ENCODE measurements around the gene REX1BD. TPM values are rescaled to one million over a fixed set of nuclear protein-coding genes. Genes with fewer than 3 reads are reported as not detected.
"Not testable (repeated sequence)": the region's sequence is repeated elsewhere in the genome, so short reads cannot be mapped to it uniquely, and the experiment has no call there.

Gene REX1BD
- 62.5 and 89.3 TPM in 2 replicates for total RNA-seq (2014; rRNA removed; shearing (Covaris generic))

DNA sequence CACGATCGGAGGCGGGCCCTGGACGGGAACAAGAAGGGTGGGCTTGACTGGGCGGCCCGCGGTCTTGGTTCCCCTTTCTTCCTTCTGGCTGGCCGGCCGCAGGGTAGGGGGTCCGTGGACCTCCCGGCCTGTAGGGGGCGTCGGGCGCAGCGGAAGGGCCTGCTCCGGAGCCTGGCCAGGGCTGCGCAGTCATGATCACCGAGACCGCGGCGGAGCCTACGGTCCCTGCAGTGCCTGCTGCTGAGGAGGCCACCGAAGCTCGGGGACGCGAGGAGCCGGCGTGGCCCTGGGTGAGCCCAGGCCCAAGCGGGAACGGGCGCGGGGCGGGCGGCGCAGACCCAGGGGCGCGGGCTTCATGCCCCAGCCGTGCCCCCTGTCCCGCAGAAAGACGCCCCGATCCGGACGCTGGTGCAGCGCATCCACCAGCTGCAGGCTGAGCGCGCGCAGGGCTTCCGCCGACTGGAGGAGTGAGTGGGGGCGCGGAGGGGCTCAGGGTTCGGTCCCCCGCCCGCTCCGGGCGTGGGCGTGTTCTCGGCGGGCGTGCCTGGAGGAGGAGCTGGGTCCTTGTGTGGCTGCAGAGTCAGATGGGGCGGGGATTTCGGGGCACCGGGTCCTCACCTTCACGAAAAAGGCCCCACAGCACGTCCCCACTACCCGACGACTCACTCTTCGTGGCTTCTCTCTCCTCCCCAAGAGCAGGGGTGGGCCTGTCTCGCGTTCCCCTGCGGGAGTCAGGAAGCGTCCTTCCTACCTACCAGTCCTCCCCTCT, at the start of gene REX1BD:
TSS of gene REX1BD (plus strand) at position 188 of the 769 bp plus-strand sequence. CDS start at position 192, 4 bp downstream.
- DNase-seq (ENCODE audit: low read depth): peak; percentile 67

DNA sequence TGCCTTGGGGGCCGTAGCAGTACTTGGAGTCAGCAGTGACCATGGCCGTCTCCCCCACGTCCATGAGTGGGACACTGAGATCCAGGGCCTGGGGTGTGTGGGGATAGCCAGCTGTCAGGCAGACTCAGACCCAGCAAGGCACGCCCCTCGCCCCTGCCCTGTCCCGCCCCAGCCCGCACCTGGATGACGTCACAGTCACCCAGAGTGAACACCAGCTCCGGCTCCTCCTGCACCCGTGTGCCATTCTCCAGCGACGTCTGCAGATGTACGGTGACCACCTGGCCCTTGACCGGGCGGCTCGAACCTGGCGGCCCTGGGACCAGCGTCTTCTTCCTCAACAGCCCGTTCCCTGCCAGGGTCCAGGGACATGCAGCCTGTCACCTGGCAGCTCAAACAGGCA, 49.2 kb upstream of the REX1BD start:
- DNase-seq (ENCODE audit: low read depth): no peak

DNA sequence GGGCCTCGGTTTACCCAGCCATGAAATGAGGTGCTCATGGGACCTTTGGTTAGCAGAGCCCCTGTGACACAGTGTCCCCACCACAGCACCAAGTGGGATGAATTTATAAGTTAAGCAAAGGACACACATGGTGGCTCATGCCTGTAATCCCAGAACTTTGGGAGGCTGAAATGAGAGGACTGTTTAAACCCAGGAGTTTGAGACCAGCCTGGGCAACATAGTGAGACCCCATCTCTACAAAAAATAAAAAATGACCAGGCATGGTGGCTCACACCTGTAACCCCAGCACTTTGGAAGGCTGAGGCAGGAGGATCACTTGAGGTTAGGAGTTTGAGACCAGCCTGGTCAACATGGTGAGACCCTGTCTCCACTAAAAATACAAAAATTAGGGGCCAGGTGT, 48.4 kb upstream of the REX1BD start:
- DNase-seq (ENCODE audit: low read depth): not testable (repeated sequence)

DNA sequence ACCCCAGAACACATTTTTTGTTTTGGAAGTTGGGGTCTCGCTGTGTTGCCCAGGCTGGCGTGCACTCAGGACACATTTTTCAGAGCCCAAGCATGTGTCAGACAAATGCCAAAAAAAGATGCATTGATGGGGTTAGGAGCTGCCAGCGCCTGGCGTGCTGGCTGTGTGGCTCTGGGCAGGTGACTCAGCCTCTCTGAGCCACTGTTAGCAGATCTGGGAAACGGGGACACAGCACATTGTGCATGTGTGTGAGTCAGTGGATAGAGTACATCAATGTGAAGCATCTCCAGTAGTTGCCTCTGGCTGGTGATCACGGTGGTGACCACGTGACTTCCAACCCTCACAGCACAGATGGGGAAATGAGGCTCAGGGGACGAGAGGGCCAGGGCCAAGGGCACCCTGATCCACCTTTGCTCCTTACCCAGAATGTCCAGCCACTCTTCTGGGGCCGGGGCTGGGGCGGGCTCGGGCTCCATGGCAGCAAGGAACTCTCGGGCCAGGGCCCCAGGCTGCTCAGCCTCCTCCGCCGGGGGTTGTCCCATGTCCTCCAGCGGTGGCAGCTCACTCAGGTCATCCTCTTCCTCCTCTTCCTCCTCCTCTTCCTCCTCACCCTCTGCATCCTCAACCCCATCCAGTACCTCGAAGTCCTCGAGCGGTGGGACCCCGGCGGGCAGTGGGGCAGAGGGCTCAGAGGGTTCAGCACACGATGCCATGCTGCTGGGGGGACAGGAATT, 47.2 kb upstream of the REX1BD start:
- DNase-seq (ENCODE audit: low read depth): no peak

DNA sequence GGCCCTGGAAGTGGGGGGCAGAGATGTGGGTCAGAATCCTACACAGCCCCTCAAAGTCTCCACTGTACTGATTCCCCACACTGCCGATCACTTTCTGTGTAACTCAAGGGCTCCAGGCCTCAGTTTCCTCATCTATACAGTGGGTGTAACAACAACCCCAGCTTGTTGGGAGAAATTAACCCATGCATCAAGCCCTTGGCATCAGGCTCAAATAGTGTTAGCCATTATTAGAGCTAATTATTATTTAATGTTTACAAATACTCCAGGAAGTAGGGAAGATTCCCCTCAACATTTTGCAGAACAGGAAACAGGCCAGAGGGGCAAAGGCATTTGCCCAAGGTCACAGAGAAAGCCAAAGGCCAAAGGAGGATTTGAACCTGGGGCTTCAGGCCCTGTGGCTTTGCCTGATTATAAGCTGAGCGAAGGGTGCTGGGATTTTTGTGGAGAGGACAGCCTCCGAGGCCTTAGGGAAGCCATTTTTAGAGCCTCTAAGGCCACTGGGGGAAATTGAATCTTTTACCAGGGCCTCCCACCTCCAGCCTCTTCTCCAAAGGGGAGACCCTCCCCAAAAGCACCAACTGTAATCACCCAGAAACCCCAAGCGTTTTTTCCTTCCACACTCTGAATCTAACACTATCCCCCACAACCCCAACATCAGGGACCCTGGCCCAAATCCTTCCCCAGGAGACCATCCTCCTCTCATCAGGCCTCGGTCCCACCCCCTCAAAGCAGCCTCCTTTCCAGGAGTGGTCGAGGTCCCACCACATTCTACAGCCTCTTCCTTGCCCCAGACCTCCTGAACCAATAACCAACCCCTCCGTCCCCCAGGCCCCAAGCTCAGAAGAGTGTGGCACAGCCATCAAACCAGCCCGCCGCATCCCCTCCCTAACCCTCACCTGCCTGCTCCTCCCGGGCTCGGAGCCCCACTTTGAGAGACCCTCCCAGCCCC, 46.3 kb upstream of the REX1BD start:
- no peak for DNase-seq (ENCODE audit: low read depth)

DNA sequence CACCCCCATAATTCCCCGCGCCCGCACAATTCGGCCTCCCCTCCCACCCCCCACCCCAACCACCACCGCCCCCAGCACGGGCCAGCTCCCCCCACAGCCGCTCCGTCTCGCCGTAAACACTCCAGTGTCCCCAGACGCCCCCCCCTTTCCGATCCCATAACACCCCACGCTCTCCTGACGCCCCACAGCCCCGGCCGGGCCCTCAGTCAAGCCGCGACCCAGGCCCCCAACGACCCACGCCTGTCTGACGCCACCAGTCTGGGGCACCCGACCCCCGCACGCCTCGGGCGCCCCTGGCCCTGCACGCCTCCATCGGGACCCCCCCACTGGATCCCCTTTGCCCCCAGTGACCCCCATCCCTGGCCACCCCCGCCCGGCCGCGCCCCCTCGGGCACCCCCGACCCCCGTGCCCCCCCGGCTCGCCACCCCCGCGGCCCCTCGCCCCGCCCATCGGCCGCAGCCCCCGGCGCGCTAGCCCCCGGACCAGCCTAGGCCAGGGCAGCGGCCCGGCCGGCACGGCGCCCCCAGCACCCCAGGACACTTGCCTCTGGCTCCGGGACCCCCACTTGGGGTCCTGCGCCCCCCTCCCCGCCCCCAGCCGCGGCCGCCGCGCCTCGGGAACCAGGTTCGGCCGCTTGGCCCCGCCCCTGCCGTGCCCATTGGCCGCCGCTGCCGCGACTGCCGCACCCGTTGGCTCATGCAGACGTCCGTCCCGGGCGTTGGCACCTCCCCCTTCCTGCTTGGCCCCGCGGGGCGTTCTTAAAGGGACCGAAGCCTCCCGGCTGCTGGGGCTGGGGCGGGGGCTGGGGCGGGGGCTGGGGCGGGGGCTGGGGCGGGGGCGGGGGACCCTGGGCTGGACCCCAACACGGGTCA, 45.4 kb upstream of the REX1BD start, which contains the start of gene FKBP8:
TSS of gene FKBP8 (minus strand) at position 633 of the 873 bp plus-strand sequence. CDS start 1,603 bp downstream, outside the sequence.
- DNase-seq (ENCODE audit: low read depth): peak; percentile 79

DNA sequence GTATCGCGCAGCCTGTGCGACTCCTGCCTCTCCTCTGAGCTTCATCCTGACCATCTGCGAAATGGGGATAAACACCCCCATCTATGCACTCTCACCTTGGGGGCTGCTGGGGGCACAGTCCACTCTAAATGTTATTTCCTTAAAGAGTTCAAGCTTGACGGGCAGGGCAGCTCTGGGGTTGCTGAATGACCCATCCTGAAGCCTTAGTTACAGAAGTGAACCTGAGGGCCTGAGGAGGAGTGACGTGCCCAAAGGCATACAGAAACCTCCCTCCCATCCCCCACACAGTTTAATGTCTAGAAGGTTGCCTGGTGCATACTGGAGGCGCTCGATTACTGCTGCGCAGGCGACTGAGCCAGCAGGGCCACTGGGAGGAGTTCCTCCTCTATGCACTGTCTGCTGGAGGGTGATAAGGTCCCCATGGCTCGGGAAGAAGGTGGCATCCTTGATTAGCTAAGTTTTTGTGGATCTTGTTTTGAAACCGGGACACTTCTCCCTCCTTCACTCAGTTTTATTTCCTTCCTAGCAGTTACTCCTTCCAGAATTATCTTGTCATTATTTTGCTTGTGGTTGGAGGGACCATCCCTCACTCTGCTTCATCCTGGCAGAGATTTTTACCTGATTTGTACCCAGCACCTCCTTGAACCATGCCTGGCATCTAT, 44.7 kb upstream of the REX1BD start:
- DNase-seq (ENCODE audit: low read depth): peak; percentile 73

DNA sequence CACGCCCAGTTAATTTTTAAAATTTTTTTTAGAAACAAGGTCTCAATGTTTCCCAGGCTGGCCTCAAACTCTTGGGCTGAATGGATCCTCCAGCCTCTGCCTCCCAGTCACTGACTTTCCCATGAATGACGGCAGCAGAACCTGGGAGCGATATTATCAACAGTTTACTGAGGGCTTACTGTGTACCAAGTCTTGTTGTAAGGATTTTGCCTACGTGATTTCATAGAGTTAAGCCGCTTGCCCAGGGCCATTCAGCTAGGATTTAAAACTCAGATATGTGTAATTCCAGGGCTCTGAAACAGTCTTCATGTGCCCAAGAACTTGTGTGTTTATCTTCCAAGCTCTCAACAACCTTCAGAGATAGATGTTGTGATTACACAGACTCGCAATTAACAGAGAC, 37.0 kb upstream of the REX1BD start:
- no peak for DNase-seq (ENCODE audit: low read depth)

DNA sequence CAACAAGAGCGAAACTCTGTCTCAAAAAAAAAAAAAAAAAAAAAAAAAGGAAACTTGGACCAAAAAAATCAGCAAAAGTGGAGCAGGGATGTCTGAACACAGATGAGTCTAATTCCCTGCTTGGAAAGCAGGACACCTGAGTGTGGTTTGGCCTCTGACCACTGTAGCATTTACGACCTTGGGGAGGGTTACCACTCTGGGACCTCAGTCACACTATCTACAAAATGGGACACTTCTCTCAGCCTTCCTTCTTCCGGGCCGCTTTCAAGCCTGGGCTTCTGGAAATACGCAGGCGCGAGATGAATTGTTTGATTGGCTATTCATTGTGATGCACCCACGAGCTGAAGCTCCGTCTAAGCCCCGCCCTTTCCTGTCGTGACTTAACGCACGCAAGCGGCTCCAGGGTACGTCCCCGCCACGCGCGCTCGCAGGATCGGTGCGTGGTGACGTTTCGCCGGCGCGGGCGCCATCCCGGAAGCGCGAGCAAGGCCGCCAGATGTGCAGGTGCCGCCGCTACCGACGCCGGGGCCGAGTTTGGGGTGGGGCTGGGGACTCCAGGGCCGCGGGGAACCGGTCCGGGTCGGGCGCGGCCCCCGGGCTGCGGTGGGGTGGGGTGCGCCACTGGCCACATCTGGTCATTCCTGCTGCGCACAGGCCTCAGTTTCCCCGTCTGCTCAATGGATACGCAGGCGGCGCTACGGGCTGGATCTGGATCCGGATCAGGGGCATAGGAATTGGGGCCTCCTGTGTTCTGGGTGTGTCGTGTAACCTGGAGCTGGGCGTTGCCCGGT, 31.0 kb upstream of the REX1BD start, which contains the start of gene KXD1:
TSS of gene KXD1 (plus strand) at position 460 of the 791 bp plus-strand sequence. CDS start 4,187 bp downstream, outside the sequence.
- peak; percentile 99 for DNase-seq (ENCODE audit: low read depth)

DNA sequence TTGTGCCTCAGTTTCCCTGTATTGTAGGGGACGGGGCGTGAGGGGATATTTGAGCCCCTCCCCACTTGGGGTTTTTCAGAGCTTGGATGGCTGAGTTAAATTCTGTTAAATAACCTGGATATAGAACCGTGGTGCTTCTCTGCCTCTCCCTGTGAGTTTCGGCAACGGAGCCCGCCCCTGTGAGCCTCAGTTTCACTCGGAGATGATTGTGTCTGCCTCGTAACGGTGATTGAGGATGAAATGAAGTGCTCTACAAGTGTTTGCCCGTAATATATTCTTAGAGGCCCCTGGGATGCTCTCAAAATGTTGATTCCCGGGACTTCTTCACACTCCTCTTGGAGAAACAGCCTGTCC, 30.4 kb upstream of the REX1BD start:
- DNase-seq (ENCODE audit: low read depth): no peak

DNA sequence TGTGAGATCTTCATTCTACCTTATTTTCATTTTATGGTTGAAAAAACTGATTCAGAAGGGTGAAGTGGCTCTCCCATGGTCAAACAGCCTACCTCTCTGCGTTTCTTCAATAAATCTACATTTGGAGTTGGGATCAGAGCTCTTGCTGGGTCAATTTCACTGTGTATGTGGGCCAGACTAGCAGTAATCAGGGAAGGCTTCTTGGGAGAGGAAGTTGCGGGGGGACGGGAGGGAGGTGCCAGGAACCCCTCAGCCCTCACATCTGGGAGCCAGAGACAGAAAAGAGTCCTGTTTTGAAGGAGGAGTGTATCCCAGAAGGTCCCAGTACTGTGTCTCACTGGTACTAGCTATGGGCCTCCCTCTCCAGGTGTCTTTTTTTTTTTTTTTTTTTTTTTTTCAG, 30.0 kb upstream of the REX1BD start:
- DNase-seq (ENCODE audit: low read depth): no peak

DNA sequence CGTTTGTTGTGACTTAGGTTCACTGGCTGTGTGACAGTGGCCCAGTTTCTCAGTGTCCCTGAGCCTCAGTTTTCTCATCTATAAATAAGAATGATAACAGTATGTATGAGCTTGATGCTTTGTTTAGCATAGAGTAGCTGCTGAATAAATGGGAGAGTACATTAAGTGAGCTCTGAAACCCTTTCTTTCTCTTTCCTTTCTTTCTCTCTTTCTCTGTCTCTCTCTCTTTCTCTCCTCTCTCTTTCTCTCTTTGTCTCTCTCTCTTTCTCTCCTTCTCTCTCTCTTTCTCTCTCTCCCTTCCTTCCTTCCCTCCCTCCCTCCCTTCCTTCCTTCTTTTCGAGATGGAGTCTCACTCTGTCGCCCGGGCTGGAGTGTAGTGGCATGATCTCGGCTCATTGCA, 28.9 kb upstream of the REX1BD start:
- no peak for DNase-seq (ENCODE audit: low read depth)

DNA sequence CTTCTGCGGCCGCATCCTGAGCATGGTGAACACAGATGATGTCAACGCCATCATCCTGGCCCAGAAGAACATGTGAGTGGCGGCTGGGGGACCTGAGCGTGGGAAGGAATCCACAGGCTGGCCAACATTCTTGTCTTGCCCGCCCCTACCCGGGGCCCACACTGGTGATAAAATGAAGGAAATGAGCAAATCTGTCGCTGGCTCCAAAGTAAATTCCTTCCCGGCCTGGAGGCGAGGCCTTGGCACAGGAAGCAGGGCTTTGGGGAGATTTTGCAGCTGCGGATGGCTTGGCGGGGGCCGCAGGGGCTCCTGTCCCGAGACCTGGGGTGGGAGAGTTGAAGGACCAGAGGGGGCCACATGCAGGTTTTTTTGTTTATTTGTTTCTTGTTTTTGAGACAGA, 26.5 kb upstream of the REX1BD start:
- no peak for DNase-seq (ENCODE audit: low read depth)

DNA sequence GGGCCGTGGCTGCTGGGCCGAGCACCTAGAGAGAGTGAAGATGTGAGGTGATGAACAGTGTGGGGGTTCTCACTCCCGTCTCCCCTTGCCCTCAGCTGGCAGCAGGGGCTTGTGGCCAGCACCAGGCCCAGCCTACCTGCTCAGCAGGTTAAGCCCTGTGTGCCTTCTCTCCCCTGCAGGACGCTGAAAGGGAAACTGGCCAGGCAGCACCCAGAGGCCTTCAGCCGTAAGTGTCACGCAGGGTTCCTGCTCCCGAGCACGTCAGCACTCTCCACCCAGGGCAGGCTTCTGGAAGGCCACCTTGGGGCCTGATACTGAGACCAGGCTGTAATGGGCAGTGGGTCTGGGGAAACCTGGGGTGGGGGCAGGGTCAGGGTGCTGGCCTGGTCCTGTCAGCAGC, 21.6 kb upstream of the REX1BD start:
- no peak for DNase-seq (ENCODE audit: low read depth)

DNA sequence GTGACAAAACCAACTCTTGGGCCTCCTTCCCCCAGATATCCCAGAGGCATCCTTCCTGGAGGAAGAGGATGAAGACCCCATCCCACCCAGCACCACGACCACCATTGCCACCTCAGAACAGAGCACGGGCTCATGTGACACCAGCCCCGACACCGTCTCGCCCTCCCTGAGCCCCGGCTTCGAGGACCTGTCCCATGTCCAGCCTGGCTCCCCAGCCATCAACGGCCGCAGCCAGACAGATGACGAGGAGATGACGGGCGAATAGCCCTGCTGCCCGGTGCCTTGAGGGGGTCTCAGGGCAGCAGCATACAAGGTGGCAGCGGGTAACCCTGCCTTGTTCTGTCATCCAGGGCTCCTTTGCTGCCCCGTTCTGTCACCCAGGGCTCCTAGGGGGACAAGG, 20.2 kb upstream of the REX1BD start:
- no peak for DNase-seq (ENCODE audit: low read depth)

DNA sequence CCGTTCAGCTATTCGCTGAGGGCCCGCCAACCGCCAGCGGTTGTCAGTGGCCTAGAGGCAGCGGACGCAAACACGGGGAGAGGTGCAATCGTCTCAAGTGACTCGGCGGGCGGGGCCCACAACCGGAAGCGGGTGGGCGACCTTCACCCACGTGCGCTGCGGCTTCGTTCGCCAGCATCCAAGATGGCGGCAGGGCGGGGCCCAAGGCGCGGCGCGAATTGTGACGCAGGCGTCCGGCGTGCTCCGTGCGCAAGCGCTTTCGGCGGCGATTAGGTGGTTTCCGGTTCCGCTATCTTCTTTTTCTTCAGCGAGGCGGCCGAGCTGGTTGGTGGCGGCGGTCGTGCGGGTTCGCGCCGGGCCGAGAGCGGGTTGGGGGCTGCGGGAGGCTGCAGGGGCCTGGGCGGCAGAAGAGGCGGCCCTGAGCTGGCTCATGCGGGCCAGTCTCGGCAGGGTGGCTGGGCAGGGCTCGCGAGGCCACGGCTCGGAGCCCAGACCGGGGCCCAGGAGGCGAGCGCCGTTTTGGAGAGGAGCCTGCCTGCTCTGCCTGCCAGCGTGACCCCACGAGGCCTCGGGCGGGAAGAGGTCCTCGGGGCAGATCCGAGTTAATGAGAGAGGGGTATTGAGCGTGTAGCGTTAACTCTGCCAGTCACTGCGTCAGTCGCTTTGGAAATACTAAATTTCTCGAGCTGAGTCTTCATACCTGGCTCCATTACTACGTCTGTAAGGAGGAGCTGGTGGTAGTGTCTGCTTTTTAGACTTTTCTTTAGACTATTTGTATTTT, 16.8 kb upstream of the REX1BD start, which contains the start of gene UBA52:
TSS of gene UBA52 (plus strand) at position 294 of the 781 bp plus-strand sequence. CDS start 1,444 bp downstream, outside the sequence.
- DNase-seq (ENCODE audit: low read depth): peak; percentile 97

DNA sequence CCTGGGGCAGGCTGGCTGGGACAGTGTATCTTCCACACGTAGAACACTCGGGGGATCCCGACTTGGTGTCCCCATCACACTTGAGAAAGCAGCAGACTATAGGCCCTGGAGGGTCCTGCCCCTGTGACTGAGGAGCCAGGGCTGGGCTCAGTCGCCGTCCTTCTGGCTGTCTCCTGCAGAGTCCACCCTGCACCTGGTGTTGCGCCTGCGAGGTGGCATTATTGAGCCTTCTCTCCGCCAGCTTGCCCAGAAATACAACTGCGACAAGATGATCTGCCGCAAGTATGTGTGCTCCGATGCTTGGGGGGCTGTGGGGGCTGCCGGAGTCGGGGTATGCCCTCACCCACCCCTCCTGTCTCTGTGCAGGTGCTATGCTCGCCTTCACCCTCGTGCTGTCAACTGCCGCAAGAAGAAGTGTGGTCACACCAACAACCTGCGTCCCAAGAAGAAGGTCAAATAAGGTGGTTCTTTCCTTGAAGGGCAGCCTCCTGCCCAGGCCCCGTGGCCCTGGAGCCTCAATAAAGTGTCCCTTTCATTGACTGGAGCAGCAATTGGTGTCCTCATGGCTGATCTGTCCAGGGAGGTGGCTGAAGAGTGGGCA, 13.8 kb upstream of the REX1BD start:
- no peak for DNase-seq (ENCODE audit: low read depth)

DNA sequence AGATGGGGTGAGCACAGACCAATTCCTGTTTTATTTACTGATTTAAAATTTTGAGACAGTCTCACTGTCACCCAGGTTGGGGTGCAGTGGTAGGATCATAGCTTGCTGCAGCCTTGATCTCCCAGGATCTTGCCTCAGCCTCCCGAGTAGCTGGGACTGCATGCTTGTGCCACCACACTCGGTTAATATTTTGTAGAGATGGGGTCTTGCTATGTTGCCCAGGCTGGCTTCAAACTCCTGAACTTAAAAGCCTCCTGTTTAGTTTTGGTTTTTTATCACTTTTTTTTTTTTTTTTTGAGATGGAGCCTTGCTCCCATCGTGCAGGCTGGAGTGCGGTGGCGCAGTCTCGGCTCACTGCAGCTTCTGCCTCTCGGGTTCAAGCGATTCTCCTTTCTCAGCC, 12.2 kb upstream of the REX1BD start:
- DNase-seq (ENCODE audit: low read depth): no peak

Data from M059J (cell line).